HCT116 (cell line): ENCODE results near the gene SHISAL1.

ENCODE experiments used
- CBX3 ChIP-seq: IDR thresholded peaks from 2 replicates; pipeline ENCODE4 v1.6.1; 2012; ENCODE audit warnings: low read depth
- CEBPB ChIP-seq: IDR thresholded peaks from 2 replicates; pipeline ENCODE4 v1.6.1; 2012; ENCODE audit warnings: low read depth
- EZH2 ChIP-seq: fragments of 200-600 bp; sonication (generic); IDR thresholded peaks from 2 replicates; pipeline ENCODE4 v1.6.1; 2017; ENCODE audit warnings: antibody characterized with exemption, mixed run types
- JUND ChIP-seq: IDR thresholded peaks from 2 replicates; pipeline ENCODE4 v1.6.1; 2012
- POLR2A ChIP-seq: IDR thresholded peaks from 2 replicates; pipeline ENCODE4 v1.7.0; 2011; ENCODE audit warnings: borderline replicate concordance; ENCODE audit not compliant: insufficient read depth, insufficient read length; ENCODE audit errors: extremely low read depth
- POLR2AphosphoS5 ChIP-seq: IDR thresholded peaks from 2 replicates; pipeline ENCODE4 v1.6.1; 2011; ENCODE audit warnings: mild to moderate bottlenecking, low read depth, low read length, moderate library complexity
- RAD21 ChIP-seq: IDR thresholded peaks from 2 replicates; pipeline ENCODE4 v1.6.1; 2012; ENCODE audit warnings: low read depth, mild to moderate bottlenecking
- SP1 ChIP-seq: IDR thresholded peaks from 2 replicates; pipeline ENCODE4 v1.6.1; 2012; ENCODE audit warnings: low read depth
- SRF ChIP-seq: IDR thresholded peaks from 2 replicates; pipeline ENCODE4 v1.6.1; 2012; ENCODE audit warnings: low read depth
- TCF7L2 ChIP-seq: IDR thresholded peaks from 2 replicates; pipeline ENCODE4 v1.7.0; 2011; ENCODE audit warnings: borderline replicate concordance, inconsistent platforms; ENCODE audit not compliant: insufficient read depth, insufficient read length; ENCODE audit errors: extremely low read depth
- YY1 ChIP-seq: IDR thresholded peaks from 2 replicates; pipeline ENCODE4 v1.6.1; 2011; ENCODE audit warnings: low read length, low read depth, moderate library complexity, mild to moderate bottlenecking; ENCODE audit not compliant: insufficient replicate concordance; ENCODE audit errors: extremely low read depth
- TF ChIP-seq, protein P1 (sequence below), 3 experiments: fragments of 200-600 bp in 1 of 3; sonication (generic) in 1 of 3; IDR thresholded peaks in 2 of 3; conservative IDR thresholded peaks in 1 of 3; 2 replicates each; pipeline ENCODE4 v1.5.1; 2012 to 2017; ENCODE audit warnings: low read depth in 2 of 3, low read length in 2 of 3, antibody characterized with exemption in 1 of 3, borderline replicate concordance in 1 of 3, control low read depth in 1 of 3, mild to moderate bottlenecking in 1 of 3, mixed read lengths in 1 of 3, mixed run types in 1 of 3, moderate library complexity in 1 of 3; ENCODE audit not compliant: insufficient read depth in 1 of 3
- TF ChIP-seq, protein P2 (sequence below): IDR thresholded peaks from 2 replicates; pipeline ENCODE4 v1.6.1; 2012; ENCODE audit warnings: low read depth
- TF ChIP-seq, protein P3 (sequence below): IDR thresholded peaks from 2 replicates; pipeline ENCODE4 v1.6.1; 2012

DNA sequence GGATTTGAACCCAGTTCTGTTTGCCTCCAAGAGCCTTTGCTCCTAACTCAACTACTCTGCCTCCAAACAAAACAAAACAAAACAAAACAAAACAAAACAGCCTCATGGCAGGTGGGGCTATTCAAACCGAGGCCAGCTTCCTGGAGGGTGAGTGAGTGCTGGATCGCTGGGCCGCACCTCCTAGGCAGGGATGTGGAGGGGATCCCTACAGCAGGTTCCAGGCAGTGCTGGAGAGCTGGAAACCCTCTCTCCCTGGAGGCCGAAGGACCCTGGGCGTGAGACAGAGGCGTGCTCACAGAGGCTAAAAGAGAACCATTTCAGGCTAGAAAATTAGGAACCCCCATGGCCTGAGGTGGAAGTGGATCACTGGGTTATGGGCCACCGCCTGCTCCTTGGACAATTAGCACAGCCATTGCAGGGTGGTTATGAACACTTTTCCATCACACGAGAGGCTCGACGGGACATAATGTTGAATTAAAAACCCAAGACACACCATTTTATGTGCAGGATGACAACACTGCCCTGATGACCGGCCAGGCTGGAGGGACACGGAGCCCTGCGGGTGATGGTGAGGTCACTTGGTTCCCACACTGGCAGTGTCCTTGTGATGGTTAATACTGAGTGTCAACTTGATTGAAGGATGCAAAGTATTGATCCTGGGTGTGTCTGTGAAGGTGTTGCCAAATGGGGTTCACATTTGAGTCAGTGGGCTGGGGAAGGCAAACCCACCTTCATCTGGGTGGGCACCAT is 35.2 kb downstream of the SHISAL1 start:
- no peak for TF ChIP-seq POLR2AphosphoS5
- TF ChIP-seq, protein P1, sequence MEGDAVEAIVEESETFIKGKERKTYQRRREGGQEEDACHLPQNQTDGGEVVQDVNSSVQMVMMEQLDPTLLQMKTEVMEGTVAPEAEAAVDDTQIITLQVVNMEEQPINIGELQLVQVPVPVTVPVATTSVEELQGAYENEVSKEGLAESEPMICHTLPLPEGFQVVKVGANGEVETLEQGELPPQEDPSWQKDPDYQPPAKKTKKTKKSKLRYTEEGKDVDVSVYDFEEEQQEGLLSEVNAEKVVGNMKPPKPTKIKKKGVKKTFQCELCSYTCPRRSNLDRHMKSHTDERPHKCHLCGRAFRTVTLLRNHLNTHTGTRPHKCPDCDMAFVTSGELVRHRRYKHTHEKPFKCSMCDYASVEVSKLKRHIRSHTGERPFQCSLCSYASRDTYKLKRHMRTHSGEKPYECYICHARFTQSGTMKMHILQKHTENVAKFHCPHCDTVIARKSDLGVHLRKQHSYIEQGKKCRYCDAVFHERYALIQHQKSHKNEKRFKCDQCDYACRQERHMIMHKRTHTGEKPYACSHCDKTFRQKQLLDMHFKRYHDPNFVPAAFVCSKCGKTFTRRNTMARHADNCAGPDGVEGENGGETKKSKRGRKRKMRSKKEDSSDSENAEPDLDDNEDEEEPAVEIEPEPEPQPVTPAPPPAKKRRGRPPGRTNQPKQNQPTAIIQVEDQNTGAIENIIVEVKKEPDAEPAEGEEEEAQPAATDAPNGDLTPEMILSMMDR (IDR thresholded peaks at IDR 0.05 in 2 of 3, conservative IDR thresholded peaks at IDR 0.05 in 1 of 3; ENCODE audit: borderline replicate concordance in 1 of 3, insufficient read depth in 1 of 3, low read depth in 2 of 3, low read length in 2 of 3), result no peak
- TF ChIP-seq EZH2, result no peak
- TF ChIP-seq, protein P2, sequence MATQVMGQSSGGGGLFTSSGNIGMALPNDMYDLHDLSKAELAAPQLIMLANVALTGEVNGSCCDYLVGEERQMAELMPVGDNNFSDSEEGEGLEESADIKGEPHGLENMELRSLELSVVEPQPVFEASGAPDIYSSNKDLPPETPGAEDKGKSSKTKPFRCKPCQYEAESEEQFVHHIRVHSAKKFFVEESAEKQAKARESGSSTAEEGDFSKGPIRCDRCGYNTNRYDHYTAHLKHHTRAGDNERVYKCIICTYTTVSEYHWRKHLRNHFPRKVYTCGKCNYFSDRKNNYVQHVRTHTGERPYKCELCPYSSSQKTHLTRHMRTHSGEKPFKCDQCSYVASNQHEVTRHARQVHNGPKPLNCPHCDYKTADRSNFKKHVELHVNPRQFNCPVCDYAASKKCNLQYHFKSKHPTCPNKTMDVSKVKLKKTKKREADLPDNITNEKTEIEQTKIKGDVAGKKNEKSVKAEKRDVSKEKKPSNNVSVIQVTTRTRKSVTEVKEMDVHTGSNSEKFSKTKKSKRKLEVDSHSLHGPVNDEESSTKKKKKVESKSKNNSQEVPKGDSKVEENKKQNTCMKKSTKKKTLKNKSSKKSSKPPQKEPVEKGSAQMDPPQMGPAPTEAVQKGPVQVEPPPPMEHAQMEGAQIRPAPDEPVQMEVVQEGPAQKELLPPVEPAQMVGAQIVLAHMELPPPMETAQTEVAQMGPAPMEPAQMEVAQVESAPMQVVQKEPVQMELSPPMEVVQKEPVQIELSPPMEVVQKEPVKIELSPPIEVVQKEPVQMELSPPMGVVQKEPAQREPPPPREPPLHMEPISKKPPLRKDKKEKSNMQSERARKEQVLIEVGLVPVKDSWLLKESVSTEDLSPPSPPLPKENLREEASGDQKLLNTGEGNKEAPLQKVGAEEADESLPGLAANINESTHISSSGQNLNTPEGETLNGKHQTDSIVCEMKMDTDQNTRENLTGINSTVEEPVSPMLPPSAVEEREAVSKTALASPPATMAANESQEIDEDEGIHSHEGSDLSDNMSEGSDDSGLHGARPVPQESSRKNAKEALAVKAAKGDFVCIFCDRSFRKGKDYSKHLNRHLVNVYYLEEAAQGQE, result no peak
- no peak for TF ChIP-seq CEBPB
- no peak for TF ChIP-seq TCF7L2
- TF ChIP-seq, protein P3, sequence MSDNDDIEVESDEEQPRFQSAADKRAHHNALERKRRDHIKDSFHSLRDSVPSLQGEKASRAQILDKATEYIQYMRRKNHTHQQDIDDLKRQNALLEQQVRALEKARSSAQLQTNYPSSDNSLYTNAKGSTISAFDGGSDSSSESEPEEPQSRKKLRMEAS, result no peak
- TF ChIP-seq YY1, result no peak
- no peak for TF ChIP-seq CBX3
- no peak for TF ChIP-seq JUND
- TF ChIP-seq SRF, result no peak
- TF ChIP-seq POLR2A, result no peak
- TF ChIP-seq SP1, result no peak
- TF ChIP-seq RAD21, result no peak
